Putamen (tissue), 1 donor: ENCODE measurements around the gene GJB4.
"Not testable (repeated sequence)": the region's sequence is repeated elsewhere in the genome, so short reads cannot be mapped to it uniquely, and the experiment has no call there.

Experiments
- DNase-seq: peaks from one replicate; pipeline ENCODE4 v3.0.0-alpha.2; 2016; ENCODE audit warnings: low spot score

GJB4 gene

DNA sequence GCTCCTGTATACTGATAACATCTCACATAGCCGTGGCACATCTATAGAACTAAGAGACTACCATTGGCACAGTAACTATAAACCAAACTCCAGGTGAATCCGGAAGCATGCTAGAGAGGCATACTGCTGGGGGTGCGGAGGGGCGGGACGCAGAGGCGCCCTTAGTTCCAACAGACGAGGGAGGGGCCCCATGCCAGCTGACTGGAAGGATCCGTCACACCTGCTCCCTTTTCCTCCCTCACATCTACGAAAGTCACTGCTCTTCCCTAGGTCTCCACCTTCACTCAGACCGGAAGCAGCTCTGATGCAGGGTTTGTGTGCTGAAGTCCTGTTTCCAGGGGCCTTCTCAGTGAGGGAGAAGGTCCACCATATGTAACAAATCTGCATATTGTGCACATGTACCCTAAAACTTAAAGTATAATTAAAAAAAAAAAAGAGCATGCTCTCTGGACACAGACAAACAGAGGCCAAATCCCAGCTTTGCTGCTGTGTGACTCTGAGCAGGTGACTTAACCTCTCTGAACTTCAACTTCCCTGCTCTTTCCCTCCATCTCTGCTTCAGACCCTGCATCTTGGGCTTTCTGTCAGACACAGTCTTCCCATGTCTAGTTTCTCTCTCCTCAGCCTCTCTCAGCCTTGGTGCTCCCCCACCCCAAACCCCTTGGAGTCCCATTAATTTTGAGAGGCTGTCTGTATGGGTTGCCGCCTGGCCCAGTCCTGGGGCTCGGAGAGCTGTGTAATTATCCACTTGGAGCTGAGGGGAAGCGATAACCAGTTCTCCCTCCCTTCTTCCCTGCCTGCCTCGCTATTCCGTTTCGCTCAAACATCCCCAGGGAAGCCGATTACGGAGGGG is 12.5 kb upstream of the GJB4 start:
- DNase-seq: no peak

DNA sequence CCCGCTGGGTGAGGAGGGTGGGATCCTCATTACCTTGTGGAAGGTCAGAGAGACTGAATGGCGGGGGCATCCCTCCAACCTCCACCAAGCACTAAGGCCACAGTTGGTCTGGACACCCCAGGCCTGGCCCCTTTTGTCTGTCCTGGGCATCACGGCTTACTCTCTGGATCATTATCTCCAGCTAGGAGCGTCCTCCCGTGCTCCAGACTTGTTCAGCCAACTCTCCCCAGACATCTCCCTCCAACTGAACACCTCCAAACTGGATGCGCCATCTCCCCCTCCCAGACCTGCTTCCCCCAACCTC is 11.9 kb upstream of the GJB4 start:
- no peak for DNase-seq

DNA sequence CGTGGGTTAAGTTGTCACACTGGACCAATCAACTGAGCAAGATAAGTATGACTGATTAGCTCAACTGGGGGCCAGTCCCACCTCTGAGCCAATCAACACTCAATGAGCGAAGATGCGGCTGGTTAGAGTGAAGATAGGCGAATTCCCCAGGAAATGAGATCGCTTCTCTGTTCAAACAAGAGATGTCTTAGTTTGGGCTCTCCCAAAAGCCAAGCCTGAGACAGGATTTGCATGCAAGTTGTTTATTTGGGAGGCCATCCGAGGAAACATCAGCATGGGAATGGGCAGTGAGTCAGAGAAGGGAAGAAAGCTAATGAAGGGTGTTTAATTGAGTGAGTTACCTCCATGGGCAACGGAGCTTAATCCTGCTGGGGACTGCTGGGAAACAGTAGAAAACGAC is 9.5 kb upstream of the GJB4 start:
- no peak for DNase-seq

DNA sequence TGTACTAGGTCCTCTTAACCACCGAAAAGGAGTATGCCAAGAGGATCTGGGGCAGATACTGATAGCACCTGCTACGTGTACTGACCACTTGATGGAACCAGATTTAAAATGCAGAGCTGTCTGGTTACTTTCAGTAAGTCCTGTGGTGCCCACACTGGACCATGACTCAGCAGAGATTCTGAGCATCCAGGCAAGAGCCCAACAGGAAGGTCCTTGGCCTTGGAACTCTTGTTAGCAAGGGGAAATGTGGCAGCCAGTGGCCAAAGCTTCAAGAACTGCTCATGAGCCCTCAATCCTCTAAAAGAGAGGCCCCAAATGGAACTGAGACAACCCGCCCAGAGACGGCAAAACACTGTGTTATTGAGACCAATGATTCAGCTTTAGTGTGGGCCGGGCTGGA is 8.9 kb upstream of the GJB4 start:
- DNase-seq: no peak

DNA sequence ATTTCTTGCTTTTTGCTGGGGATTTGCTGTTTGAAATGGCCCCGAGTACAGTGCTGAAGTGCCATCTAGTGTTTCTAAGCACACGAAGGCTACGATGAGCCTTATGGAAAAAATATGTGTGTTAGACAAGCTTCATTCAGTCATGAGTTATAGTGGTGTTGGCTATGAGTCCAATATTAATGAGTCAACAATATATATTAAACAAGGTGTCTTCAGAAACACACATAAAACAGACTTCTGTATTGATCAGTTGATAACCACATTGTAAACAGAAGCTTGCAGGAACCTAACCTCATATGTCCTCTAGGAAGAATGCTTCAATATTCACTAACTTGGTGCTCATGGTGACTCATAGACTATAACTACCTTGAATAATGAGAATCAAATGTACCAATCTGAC is 6.4 kb upstream of the GJB4 start:
- DNase-seq: no peak

DNA sequence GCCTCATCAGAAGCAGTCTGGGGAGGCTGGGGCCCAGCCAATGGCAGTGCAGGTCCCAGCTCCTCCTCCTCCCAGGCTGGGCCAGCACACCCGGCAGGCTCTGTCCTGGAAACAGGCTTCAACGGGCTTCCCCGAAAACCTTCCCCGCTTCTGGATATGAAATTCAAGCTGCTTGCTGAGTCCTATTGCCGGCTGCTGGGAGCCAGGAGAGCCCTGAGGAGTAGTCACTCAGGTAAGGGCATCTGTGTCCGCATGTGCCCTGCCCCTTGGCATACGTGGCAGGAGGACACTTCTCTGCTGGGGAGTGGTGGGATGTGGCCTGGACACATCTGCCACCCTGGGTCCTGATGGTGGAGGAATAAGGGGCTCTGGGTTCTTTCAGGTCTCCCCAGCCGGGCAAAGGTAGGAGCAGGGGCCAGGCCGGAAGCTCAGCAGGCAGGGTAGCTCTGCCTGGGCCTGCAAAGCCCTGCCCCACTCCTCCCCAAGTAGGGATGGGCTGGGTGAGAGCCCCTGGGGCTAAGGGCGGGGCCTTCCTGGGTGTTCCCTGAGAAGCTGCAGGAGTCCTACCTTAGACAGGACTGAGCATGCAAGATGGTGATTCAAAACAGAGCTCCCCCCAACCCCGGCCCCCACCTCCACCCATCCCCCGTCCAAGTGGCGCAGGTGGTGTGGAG is 4.4 kb upstream of the GJB4 start, which contains the start of gene GJB5:
TSS of gene GJB5 (plus strand) at position 84 of the 674 bp plus-strand sequence. CDS start 2,284 bp downstream, outside the sequence.
- DNase-seq: no peak

DNA sequence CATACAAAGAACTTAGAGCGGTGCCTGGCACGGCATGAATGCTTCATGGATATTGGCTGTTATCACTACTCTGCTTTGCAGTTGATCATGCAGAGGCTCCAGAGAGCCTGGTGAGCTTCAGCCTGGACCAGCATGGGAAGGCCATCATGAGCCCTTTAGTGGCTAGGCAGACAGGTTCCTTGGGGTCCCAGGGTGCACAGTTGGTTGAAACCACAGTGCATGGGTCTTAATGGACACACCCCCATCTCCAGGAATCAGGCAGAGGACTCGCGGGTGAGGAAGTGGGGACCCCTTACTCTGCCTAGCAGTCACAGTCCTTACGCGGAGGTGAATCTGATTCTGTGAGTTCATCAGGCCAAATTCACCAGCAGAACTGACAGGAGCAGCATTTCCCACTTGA is 3.6 kb upstream of the GJB4 start:
- no peak for DNase-seq

DNA sequence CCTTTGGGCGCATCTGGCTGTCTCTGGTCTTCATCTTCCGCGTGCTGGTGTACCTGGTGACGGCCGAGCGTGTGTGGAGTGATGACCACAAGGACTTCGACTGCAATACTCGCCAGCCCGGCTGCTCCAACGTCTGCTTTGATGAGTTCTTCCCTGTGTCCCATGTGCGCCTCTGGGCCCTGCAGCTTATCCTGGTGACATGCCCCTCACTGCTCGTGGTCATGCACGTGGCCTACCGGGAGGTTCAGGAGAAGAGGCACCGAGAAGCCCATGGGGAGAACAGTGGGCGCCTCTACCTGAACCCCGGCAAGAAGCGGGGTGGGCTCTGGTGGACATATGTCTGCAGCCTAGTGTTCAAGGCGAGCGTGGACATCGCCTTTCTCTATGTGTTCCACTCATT is 2.2 kb upstream of the GJB4 start:
- no peak for DNase-seq

DNA sequence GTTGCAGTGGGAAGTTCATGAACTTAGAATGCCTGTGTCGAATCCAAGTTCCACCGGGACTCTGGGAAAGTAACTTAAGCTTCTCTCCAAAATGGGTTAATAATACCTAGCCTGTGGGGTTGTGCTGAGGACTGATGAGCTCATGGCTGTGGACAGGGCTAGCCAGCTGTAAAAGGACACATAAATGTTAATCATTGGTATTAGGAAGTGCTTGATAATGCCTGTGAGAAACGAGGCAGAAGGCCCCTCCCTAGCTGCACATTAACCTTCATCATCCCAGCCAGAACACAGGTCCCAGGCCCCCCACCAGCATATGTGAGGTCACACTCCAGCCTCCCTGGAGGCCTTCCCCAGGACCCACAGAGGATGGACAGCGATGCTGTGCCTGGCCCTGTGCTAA is 789 bp upstream of the GJB4 start:
- DNase-seq: no peak

DNA sequence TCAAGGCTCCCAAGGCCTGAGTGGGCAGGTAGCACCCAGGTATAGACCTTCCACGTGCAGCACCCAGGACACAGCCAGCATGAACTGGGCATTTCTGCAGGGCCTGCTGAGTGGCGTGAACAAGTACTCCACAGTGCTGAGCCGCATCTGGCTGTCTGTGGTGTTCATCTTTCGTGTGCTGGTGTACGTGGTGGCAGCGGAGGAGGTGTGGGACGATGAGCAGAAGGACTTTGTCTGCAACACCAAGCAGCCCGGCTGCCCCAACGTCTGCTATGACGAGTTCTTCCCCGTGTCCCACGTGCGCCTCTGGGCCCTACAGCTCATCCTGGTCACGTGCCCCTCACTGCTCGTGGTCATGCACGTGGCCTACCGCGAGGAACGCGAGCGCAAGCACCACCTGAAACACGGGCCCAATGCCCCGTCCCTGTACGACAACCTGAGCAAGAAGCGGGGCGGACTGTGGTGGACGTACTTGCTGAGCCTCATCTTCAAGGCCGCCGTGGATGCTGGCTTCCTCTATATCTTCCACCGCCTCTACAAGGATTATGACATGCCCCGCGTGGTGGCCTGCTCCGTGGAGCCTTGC is 1.7 kb downstream of the GJB4 start:
- no peak for DNase-seq

DNA sequence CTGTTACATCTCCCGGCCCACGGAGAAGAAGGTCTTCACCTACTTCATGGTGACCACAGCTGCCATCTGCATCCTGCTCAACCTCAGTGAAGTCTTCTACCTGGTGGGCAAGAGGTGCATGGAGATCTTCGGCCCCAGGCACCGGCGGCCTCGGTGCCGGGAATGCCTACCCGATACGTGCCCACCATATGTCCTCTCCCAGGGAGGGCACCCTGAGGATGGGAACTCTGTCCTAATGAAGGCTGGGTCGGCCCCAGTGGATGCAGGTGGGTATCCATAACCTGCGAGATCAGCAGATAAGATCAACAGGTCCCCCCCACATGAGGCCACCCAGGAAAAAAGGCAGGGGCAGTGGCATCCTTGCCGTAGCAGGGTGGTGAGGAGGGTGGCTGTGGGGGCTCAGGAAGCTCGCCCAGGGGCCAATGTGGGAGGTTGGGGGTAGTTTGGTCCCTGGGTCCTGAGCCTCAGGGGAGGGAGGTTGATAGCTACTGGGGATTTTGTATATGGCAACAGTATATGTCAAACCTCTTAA is 2.3 kb downstream of the GJB4 start:
- DNase-seq: no peak

DNA sequence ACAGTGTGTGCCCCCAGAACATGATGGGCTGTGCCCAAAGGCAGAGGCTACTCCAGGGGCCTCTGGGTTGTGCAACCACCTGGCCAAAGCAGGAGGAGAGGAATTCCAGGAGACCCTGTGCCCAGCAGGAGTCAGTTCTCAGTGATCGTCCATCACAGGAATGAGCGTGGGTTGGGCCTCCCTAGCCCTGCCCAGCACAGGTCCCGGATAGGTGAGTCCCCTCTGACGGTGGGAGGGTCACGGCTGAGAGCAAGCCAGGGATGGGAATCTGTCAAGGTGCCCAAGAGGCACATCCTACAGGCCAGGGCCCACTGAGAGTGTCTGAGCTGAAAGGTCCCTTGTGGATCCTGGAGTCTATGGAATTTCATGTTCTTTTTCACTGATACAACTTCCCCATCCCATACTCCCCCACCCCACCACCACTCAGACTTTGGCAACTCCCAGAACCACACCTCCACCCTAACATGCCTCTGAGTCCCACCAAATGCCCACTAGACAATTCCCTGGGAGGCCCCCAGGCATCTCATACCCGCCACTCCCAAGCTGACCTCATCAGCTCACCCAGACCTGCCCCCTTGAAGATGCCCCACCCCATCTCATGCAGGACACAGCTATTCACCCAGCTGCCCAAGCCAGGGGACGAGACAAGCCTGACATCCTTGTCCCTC is 3.1 kb downstream of the GJB4 start:
- no peak for DNase-seq

DNA sequence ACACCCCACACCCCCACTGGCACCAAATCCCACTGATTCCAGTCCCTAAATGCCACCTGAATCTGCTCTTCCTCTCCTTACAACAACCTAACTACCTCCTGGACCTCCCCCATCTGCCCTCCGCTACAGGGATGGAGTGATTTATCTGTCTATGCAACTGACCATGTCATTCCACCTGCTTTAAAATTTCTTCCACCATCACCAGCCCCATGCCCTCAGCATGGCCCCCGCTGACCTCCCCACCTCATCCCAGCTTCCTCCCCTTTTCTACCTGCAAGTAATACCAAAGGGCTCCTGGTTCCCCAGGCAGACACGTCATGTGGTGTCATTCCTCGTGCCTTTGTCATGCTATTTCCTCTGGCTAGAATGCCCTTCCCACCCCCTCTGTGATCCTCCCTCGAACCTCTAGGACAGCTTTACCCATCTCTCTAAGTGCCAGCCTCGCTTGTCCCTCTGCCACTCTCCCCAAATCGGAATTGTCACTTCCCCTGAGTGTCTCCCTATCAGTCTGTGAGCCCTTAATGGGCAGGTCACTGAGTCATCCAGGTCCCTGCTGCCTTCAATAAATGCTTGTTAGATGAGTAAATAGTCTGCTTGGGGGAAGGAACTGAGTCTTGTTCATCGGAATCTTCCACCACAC is 3.7 kb downstream of the GJB4 start:
- no peak for DNase-seq

DNA sequence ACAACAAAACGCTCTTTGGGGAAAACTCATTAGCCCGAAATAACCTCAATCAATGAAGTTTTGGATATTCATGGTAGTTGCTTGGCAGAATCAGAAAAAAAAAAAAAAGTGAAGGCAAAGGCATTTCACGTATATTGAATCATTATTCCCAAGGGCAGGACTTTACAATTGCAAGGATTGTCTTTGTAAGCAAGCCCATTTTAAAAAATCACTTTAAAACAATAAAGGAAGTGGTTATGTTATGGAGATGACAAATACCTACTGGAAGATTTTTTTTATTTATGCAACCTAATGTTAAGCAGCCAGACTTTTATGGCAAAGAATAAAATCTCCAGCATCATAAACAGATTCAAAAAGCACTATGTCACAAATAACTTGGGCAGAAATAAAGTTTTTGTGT is 9.3 kb downstream of the GJB4 start:
- DNase-seq: no peak

DNA sequence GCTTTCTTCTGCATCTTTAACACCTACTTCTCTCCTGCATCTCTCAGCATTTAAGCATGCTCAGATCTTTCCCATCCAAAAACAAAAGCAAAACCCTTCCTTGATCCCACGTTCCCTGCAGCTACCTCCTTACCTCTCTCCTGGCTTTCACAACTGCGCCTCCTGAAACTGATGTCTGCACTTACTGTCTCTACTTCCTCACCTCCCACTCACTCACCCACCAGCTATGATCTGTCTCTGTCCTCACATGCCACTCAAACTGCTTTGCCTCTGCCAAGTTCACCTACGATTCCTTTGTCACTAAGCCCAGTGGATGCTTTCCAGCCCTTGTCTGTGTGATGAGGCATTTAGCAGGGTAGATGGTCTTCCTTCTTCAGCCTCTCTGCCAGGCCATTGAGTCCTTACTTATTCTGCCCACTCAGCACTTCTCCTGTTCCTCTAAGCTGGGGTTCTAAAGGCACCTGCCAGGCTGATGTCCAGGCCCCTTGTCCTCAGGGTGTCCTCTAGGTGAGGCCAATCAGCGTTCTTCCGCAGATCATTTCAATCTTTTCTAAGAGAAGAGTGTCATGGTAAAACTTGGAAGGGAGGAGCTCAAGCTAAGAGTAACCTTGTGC is 11.5 kb downstream of the GJB4 start:
- DNase-seq: peak; percentile 69

DNA sequence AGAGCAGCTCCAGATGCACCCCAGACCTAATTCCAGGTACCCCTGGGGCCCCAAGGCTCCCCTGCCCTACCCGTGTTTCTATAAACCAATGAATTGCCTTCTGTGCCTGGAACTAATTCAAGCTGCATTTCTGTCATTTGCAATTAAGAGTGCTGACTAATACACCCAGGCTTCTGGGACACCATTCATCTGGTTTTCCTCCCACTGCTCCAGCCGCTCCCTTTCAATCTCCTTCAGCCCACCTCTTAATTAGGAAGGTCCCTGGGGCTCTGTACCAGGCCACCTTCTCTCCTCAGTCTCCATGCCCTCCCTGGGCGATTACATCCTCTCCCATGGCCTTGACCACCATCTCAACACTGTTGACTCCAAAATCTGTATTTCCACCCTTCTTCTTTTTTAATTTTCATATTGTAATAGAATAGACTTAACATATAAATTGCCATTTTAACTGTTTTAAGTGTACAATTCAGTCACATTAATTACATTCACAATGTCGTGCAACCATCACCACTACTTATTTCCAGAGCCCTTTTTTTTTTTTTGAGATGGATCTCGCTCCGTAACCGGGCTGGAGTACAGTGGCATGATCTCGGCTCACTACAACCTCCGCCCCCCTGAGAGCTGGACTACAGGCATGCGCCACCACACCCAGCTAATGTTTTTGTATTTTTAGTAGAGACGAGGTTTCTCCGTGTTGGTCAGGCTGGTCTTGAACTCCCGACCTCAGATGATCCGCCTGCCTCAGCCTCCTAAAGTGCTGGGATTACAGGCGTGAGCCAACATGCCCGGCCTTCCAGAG is 12.2 kb downstream of the GJB4 start:
- no peak for DNase-seq

DNA sequence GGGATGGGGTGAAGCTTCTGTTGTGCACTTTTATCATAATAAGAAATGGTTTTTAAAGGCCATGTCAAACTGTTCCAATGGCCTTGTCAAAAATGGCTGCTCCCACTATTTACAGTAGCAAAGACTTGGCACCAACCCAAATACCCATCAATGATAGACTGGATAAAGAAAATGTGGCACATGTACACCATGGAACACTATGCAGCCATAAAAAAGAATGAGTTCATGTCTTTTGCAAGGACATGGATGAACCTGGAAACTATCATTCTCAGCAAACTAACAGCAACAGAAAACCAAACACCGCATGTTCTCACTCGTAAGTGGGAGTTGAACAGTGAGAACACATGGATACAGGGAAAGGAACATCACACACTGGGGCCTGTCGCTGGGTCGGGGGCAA is 13.6 kb downstream of the GJB4 start:
- DNase-seq: not testable (repeated sequence)

DNA sequence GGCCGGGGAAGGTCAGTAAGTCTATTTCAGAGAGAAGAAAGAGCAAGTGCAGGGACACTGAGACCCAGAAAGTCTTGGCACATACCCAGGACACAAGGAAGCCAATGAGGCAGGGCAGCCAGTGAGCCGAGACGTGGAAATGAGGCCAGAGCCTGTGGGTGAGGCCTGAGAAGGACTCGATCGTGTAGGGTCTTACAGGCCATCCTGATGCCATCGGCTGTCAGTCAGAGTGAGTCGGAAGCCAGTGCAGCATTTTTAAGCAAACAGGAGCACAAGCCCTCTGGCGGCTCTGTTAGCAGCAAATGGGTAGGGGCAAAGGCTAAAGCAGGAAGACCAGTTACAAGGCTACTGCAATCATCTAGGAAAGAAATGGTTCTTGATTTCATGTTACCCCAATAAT is 15.4 kb downstream of the GJB4 start:
- no peak for DNase-seq

DNA sequence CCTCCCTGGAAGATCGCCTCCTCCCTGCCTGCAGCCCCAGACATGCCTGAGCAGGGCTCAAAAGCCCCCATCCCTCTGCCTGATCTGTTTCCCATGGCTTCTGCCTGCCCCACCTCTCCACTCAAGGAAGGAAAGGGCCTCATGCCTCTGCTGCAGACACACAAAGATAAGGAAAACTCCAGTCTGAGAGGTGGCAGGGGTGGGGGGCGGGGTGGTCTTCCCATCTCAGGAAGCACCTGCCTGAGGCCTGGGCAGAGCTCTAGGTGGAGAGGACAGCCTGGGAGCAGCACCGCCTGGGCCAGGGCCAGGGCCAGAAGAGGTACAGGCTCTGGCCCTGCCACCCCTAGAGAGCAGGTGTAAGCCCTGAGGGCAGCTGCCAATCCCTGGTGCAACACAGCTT is 17.4 kb downstream of the GJB4 start:
- no peak for DNase-seq

DNA sequence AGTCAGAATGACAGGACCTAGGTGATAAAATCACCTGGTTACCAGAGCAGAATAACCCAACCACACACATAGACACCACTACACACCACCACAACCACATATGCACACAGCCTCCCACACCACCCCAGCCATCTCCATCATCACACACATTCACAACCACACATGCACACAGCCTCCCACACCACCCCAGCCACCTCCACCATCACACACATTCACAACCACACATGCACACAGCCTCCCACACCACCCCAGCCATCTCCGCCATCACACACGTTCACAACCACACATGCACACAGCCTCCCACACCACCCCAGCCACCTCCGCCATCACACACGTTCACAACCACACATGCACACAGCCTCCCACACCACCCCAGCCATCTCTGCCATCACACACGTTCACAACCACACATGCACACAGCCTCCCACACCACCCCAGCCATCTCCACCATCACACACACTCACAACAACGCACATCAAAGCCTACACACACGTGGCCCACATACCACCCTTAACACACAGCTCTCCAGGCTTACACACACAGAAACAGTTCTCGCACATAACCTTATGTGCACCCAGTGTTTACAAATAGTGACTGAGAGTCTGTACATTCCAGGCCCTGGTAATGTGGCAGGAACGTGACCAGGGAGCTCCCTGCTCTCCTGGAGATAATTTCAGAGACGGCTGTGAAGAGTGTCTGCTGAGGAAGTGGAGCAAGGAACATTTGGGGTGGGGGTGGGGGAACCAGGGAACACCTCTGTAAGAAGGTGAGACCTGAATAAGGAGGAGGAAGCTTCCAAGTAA is 18.2 kb downstream of the GJB4 start:
- no peak for DNase-seq
